Heart left ventricle (tissue), 16 donors: ENCODE data around the gene MMP24. TPM values are rescaled to one million over a fixed set of nuclear protein-coding genes. Genes with fewer than 3 reads are reported as not detected.
A peak's percentile ranks its signal among the peaks of the same experiment; 100 is the strongest.

Source experiments
- ATAC-seq, 4 donors: fragments of 200-7000 bp; cut with Tn5 transposase; one replicate each; pipeline ENCODE4 v1.9.1; 2020 to 2022; ENCODE audit warnings: moderate library complexity in 4 of 4, mild to moderate bottlenecking in 3 of 4, moderate number of reproducible peaks in 1 of 4
- DNase-seq, 5 donors: peaks; one replicate each; pipeline ENCODE4 v3.0.0-alpha.2; 2020
- H3K27ac ChIP-seq, 12 donors: fragments of 200-600 bp; sonication (generic) in 4 of 12; one replicate each; pipeline versions ENCODE4 v1.5.0 to v1.8.0; 2016 to 2022; ENCODE audit warnings: mild to moderate bottlenecking in 2 of 12
- H3K27me3 ChIP-seq, 9 donors: fragments of 200-600 bp; sonication (generic) in 2 of 9; one replicate each; pipeline versions ENCODE4 v1.5.1 to v1.8.0; 2016 to 2022; ENCODE audit warnings: mild to moderate bottlenecking in 3 of 9
- H3K36me3 ChIP-seq, 9 donors: fragments of 200-600 bp; sonication (generic) in 2 of 9; one replicate each; pipeline versions ENCODE4 v1.5.0 to v1.8.0; 2018 to 2022; ENCODE audit warnings: mild to moderate bottlenecking in 2 of 9
- H3K4me1 ChIP-seq, 12 donors: fragments of 200-600 bp; sonication (generic) in 4 of 12; one replicate each; pipeline versions ENCODE4 v1.5.0 to v1.8.0; 2016 to 2022; ENCODE audit warnings: mild to moderate bottlenecking in 3 of 12
- H3K4me3 ChIP-seq, 12 donors: fragments of 200-600 bp; sonication (generic) in 4 of 12; one replicate each; pipeline versions ENCODE4 v1.5.0 to v1.8.0; 2017 to 2022; ENCODE audit warnings: mild to moderate bottlenecking in 9 of 12, moderate library complexity in 4 of 12
- H3K9me3 ChIP-seq, 12 donors: fragments of 200-600 bp; sonication (generic) in 4 of 12; one replicate each; pipeline versions ENCODE4 v1.5.0 to v1.8.0; 2016 to 2022; ENCODE audit warnings: mild to moderate bottlenecking in 1 of 12
- CTCF ChIP-seq, 12 donors: fragments of 200-600 bp; sonication (generic) in 4 of 12; IDR thresholded peaks; one replicate each; pipeline versions ENCODE4 v1.5.0 to v1.8.0; 2018 to 2022; ENCODE audit warnings: antibody characterized with exemption in 12 of 12, mild to moderate bottlenecking in 5 of 12
- POLR2A ChIP-seq, 2 donors: fragments of 450-650 bp; IDR thresholded peaks; one replicate each; pipeline ENCODE4 v1.6.1; 2017; ENCODE audit warnings: antibody characterized with exemption in 2 of 2, mild to moderate bottlenecking in 2 of 2, moderate library complexity in 2 of 2
- WGBS, 4 donors: extraction: QIAGEN DNeasy Blood & Tissue Kit in 2 of 4; methylation state at CpG; one replicate each; pipeline versions ENCODE4 v1.1.5 to v1.1.7; 2013 to 2018; 5-methylcytosine and 5-hydroxymethylcytosine counted together
- intact Hi-C, 10 donors: fragments of 100-400 bp; cut with DNase I; formaldehyde crosslinking; loops; one replicate each; pipeline versions ENCODE4 v1.11.1 to v1.14.2; 2022
- long read RNA-seq, 3 donors: library from polyadenylated mRNA; unstranded; transcript quantifications; one replicate each; pipeline ENCODE4 v2.0.0, GENCODE V29; 2020 to 2021
- polyA plus RNA-seq, 2 donors: library from polyadenylated mRNA; stranded (reverse); fragments of 200-250 nt; gene quantifications; one replicate each; pipeline ENCODE4 v1.2.3, GENCODE V29; 2013
- total RNA-seq, 9 donors: library from RNA; depleted of rRNA in 2 of 9; stranded (reverse); fragments of >200 nt in 2 of 9; fragmentation: NEBNext Ultra II Directional in 3 of 9; extraction: Animal tissue kit (Norgen Biotek cat#: 25700) in 3 of 9; gene quantifications; one replicate each; pipeline versions ENCODE4 v1.1.0 to v1.2.4, GENCODE V29; 2016 to 2023
- donor health status: ischemic (EF 13 %, LVEDD 7.1; RV severe dilation, severe dysfunction).
- donor health status: healthy with polysubstance abuse.
- donor health status: DM: no; HTN: yes; CAD: no.
- donor health status: DM: no; HTN: no; CAD: no.
- donor health status: ischemic (EF 25% LVEDD 6.9; RV normal size, moderate dysfunction).
- donor health status: ischemic (EF 25% LVEDD 5.7; RV mildly dilated, moderate dysfunction).
- donor health status: healthy.
- donor health status: DM: yes; HTN: yes; CAD: no.
- donor health status: ischemic (EF 35%, LVEDD 5.7; RV mildly dilated, moderate dysfunction).
- donor health status: nonischemic (EF 11% LVEDD 7.7; RV severe dilation, severe dysfunction).
- donor health status: DM: yes; HTN: yes; CAD: no.
- donor health status: PGD.
- donor health status: ischemic (EF 29% LVEDD 5.4; RV normal size, mild dysfunction).
- donor health status: nonischemic (EF 23%, LVEDD 6.1; RV moderate dilation, normal function).

The MMP24 gene
- total RNA-seq (1 to 10 TPM in 1 of 9 donors, under 1 TPM in 8; 0.05 to 10.0 (median 0.33) TPM), polyA plus RNA-seq (under 1 TPM; 0.10 to 0.19 TPM)
- long read RNA-seq, donor 1, partial matches to known transcripts: 0 of 13 reads
- long read RNA-seq, donor 1, other reads (novel, unspliced or antisense): 13 of 13 reads
- long read RNA-seq, donor 2, partial matches to known transcripts: 2 of 26 reads
- long read RNA-seq, donor 2, other reads (novel, unspliced or antisense): 24 of 26 reads
- long read RNA-seq, donor 3, full-length matches to known transcripts: 1 of 10 reads
- long read RNA-seq, donor 3, partial matches to known transcripts: 0 of 10 reads
- long read RNA-seq, donor 3, other reads (novel, unspliced or antisense): 9 of 10 reads

GRCh38 chr20:35226126-35226883 lies at the start of gene MMP24:
Gene MMP24, plus strand, starts transcription at chr20:35226690. Its CDS starts 49 bp downstream, at chr20:35226739.
- no peak for DNase-seq
- Histone ChIP-seq H3K36me3 (peaks cover 0 to 6% (median 0%) of the 10 kb centered on the region in 9 donors), H3K9me3 (no peaks in the 10 kb centered on the region), H3K4me1 (peaks cover 0 to 12% (median 3%) of the 10 kb centered on the region in 12 donors), H3K27ac (no peak within 1 kb of the TSS), H3K27me3 (peaks cover 0 to 7% (median 0%) of the 10 kb centered on the region in 9 donors), H3K4me3 (peak within 1 kb of the TSS in 8 of 12 donors; percentile 10 to 42 (median 22))
- ATAC-seq: no peak
- TF ChIP-seq CTCF (IDR thresholded peaks at IDR 0.05): no peak
- no peak for TF ChIP-seq POLR2A (IDR thresholded peaks at IDR 0.05)
- 2 to 6% (median 2%) methylated on average over 26 to 70 of the region's 70 CpGs for WGBS, 4 donors
- intact Hi-C loops: no loop called here

- H3K27ac ChIP-seq: no peak overlapping the region
- H3K4me1 ChIP-seq: peaks cover 0 to 3% (median 0%) of the 10 kb centered on the region in 12 donors
- TF ChIP-seq CTCF (IDR thresholded peaks at IDR 0.05): no peak
- no peak for TF ChIP-seq POLR2A (IDR thresholded peaks at IDR 0.05)
- ATAC-seq (no peak), DNase-seq (no peak)
- no peaks in the 10 kb centered on the region for H3K27me3 ChIP-seq
- intact Hi-C loops: no loop called here
- peaks cover 0 to 26% (median 9%) of the 10 kb centered on the region in 9 donors for H3K36me3 ChIP-seq
- H3K9me3 ChIP-seq: no peaks in the 10 kb centered on the region
- WGBS, 4 donors: 94 to 96% (median 94%) methylated on average over 11 of the region's 11 CpGs
- H3K4me3 ChIP-seq: no peak overlapping the region
Measured at GRCh38 chr20:35179292-35180212, 46.9 kb upstream of the MMP24 start.

GRCh38 chr20:35180266-35180665 lies 46.2 kb upstream of the MMP24 start:
- H3K27me3 ChIP-seq: no peaks in the 10 kb centered on the region
- intact Hi-C loops: no loop called here
- H3K36me3 ChIP-seq: peaks cover 0 to 26% (median 9%) of the 10 kb centered on the region in 9 donors
- H3K4me3 ChIP-seq: no peak overlapping the region
- ATAC-seq: no peak
- 87 to 89% (median 87%) methylated on average over 5 of the region's 5 CpGs for WGBS, 4 donors
- no peak for DNase-seq
- H3K27ac ChIP-seq: no peak overlapping the region
- no peaks in the 10 kb centered on the region for H3K4me1 ChIP-seq
- no peaks in the 10 kb centered on the region for H3K9me3 ChIP-seq
- no peak for TF ChIP-seq CTCF (IDR thresholded peaks at IDR 0.05)
- no peak for TF ChIP-seq POLR2A (IDR thresholded peaks at IDR 0.05)
